ENCODE measurements around the gene TMEM170A.

- TF ChIP-seq CTCF (conservative IDR thresholded peaks at IDR 0.05; ENCODE audit: low read depth in 2 of 2) (no peak), JUNB (IDR thresholded peaks at IDR 0.05; ENCODE audit: unreplicated experiment) (no peak), POLR2AphosphoS5 (IDR thresholded peaks at IDR 0.05; ENCODE audit: low read depth) (no peak), EZH2 (IDR thresholded peaks at IDR 0.05; ENCODE audit: low read depth, unreplicated experiment) (no peak), CREB1 (CRISPR knock-in tag; IDR thresholded peaks at IDR 0.05; ENCODE audit: low read depth) (no peak), ZNF331 (CRISPR knock-in tag; IDR thresholded peaks at IDR 0.05; ENCODE audit: low read depth) (no peak), ZNF114 (CRISPR knock-in tag; IDR thresholded peaks at IDR 0.05) (no peak), EZH2phosphoT487 (IDR thresholded peaks at IDR 0.05; ENCODE audit: unreplicated experiment) (no peak)
- TF ChIP-seq, protein P1, sequence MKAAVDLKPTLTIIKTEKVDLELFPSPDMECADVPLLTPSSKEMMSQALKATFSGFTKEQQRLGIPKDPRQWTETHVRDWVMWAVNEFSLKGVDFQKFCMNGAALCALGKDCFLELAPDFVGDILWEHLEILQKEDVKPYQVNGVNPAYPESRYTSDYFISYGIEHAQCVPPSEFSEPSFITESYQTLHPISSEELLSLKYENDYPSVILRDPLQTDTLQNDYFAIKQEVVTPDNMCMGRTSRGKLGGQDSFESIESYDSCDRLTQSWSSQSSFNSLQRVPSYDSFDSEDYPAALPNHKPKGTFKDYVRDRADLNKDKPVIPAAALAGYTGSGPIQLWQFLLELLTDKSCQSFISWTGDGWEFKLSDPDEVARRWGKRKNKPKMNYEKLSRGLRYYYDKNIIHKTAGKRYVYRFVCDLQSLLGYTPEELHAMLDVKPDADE (IDR thresholded peaks at IDR 0.05), result no peak
Observed at GRCh38 chr16:75475420-75475847, 10.9 kb upstream of the TMEM170A start.

All from GM23338 (cell line).